Stomach (tissue), 9 donors: ENCODE data around the gene SUSD5. TPM values are rescaled to one million over a fixed set of nuclear protein-coding genes. Genes with fewer than 3 reads are reported as not detected.
"Not testable (repeated sequence)": the region's sequence is repeated elsewhere in the genome, so short reads cannot be mapped to it uniquely, and the experiment has no call there.

Source experiments
- DNase-seq, 2 donors: peaks; one replicate each; pipeline versions ENCODE4 v3.0.0 to v3.0.0-alpha.2; 2013 to 2019
- H3K27ac ChIP-seq, 5 donors: fragments of 200-600 bp in 4 of 5; sonication (generic) in 4 of 5; one replicate each; pipeline ENCODE4 v1.5.1; 2013 to 2019; ENCODE audit warnings: mild to moderate bottlenecking in 1 of 5, moderate library complexity in 1 of 5
- H3K27me3 ChIP-seq, 3 donors: fragments of 200-600 bp; sonication (generic); one replicate each; pipeline ENCODE4 v1.5.1; 2017 to 2019; ENCODE audit warnings: mixed run types in 1 of 3
- H3K36me3 ChIP-seq, 4 donors: fragments of 200-600 bp; sonication (generic); 1 replicate in 3 of 4; 2 replicates in 1 of 4; pipeline ENCODE4 v1.5.1; 2016 to 2019
- H3K4me1 ChIP-seq, 4 donors: fragments of 200-600 bp; sonication (generic); one replicate each; pipeline ENCODE4 v1.5.1; 2016 to 2019
- H3K4me3 ChIP-seq, 4 donors: fragments of 200-600 bp; sonication (generic) in 3 of 4; one replicate each; pipeline ENCODE4 v1.5.1; 2016 to 2019; ENCODE audit warnings: mild to moderate bottlenecking in 1 of 4
- H3K9me3 ChIP-seq, 4 donors: fragments of 200-600 bp; sonication (generic); one replicate each; pipeline ENCODE4 v1.5.1; 2016 to 2019
- EP300 ChIP-seq: sonication (generic); formaldehyde crosslinking; IDR thresholded peaks from one replicate; pipeline ENCODE4 v1.6.1; 2017; ENCODE audit warnings: antibody characterized with exemption
- POLR2A ChIP-seq, 4 donors: fragments of 450-650 bp; IDR thresholded peaks; one replicate each; pipeline ENCODE4 v1.6.1; 2016; ENCODE audit warnings: antibody characterized with exemption in 4 of 4, control low read depth in 2 of 4, mild to moderate bottlenecking in 1 of 4, moderate library complexity in 1 of 4
- POLR2AphosphoS5 ChIP-seq, 3 donors: sonication (generic); formaldehyde crosslinking; IDR thresholded peaks; one replicate each; pipeline ENCODE4 v1.6.1; 2016; ENCODE audit warnings: antibody characterized with exemption in 3 of 3
- WGBS, 5 donors: extraction: QIAGEN DNeasy Blood & Tissue Kit in 3 of 5; methylation state at CpG; one replicate each; pipeline versions ENCODE4 v1.1.5 to v1.1.7; 2013 to 2018; 5-methylcytosine and 5-hydroxymethylcytosine counted together
- intact Hi-C: fragments of 100-400 bp; cut with DNase I; formaldehyde crosslinking; loops from one replicate; pipeline ENCODE4 v1.15.1; 2023; ENCODE audit warnings: low total_unique reads
- polyA plus RNA-seq, 3 donors: library from polyadenylated mRNA; stranded (reverse); fragments of 200-250 nt; gene quantifications; one replicate each; pipeline ENCODE4 v1.2.3, GENCODE V29; 2013
- total RNA-seq, 5 donors: library from RNA; depleted of rRNA; stranded (reverse); fragments of >200 nt; gene quantifications; one replicate each; pipeline versions ENCODE4 v1.1.0 to v1.2.3, GENCODE V29; 2014 to 2016
- TF ChIP-seq, protein P1 (sequence below), 7 experiments: fragments of 450-650 bp in 4 of 7; fragments of 200-600 bp in 3 of 7; sonication (generic) in 3 of 7; IDR thresholded peaks; one replicate each; pipeline ENCODE4 v1.5.1; 2016 to 2019; ENCODE audit warnings: antibody characterized with exemption in 7 of 7, control low read depth in 2 of 7, mild to moderate bottlenecking in 1 of 7
- donor health status: healthy with polysubstance abuse.
- donor health status: Bipolar disorder and iron deficiency.
- donor health status: healthy.

SUSD5 gene
- total and polyA plus RNA-seq, 8 donors: 0.25 to 4.6 (median 0.58) TPM; not detected in 3

DNA sequence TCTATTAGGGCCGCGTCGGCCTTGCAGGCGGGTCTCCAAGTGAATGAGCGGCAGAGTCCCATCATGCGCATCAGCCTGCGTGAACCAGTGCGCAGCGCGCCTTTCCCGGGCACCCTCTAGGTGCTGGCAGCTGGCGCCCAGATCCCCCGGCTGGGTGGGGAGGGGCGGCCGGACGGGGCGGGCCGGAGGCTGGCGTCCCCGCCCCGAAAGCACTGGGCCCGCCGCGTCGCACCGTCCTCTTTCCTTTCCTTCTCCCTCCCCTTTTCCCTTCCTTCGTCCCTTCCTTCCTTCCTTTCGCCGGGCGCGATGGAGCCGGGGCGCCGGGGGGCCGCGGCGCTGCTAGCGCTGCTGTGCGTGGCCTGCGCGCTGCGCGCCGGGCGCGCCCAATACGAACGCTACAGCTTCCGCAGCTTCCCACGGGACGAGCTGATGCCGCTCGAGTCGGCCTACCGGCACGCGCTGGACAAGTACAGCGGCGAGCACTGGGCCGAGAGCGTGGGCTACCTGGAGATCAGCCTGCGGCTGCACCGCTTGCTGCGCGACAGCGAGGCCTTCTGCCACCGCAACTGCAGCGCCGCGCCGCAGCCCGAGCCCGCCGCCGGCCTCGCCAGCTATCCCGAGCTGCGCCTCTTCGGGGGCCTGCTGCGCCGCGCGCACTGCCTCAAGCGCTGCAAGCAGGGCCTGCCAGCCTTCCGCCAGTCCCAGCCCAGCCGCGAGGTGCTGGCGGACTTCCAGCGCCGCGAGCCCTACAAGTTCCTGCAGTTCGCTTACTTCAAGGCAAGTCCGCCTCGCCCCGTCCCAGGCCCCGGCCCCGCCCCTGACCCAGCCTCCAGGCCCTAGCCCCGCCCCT, 104.6 kb downstream of the SUSD5 start, which contains the start of gene CRTAP:
TSS of gene CRTAP (plus strand) at position 243 of the 850 bp plus-strand sequence. CDS start at position 307, 64 bp downstream.
- Histone ChIP-seq H3K27ac (peak within 1 kb of the TSS; percentile 93 to 99 (median 97)), H3K4me3 (peak within 1 kb of the TSS; percentile 67 to 78 (median 76)), H3K36me3 (peaks cover 0 to 18% (median 0%) of the 10 kb centered on the region in 4 donors), H3K4me1 (peaks cover 11 to 51% (median 32%) of the 10 kb centered on the region in 4 donors), H3K27me3 (no peaks in the 10 kb centered on the region), H3K9me3 (no peaks in the 10 kb centered on the region)
- WGBS, 5 donors: 0 to 1% (median 0%) methylated on average over 48 to 98 of the region's 98 CpGs
- intact Hi-C loops: no loop called here
- peak; percentile 98 for DNase-seq
- TF ChIP-seq EP300: no peak
- TF ChIP-seq POLR2AphosphoS5 (IDR thresholded peaks at IDR 0.05): peak; percentile 9 to 79 (median 64)
- TF ChIP-seq, protein P1, sequence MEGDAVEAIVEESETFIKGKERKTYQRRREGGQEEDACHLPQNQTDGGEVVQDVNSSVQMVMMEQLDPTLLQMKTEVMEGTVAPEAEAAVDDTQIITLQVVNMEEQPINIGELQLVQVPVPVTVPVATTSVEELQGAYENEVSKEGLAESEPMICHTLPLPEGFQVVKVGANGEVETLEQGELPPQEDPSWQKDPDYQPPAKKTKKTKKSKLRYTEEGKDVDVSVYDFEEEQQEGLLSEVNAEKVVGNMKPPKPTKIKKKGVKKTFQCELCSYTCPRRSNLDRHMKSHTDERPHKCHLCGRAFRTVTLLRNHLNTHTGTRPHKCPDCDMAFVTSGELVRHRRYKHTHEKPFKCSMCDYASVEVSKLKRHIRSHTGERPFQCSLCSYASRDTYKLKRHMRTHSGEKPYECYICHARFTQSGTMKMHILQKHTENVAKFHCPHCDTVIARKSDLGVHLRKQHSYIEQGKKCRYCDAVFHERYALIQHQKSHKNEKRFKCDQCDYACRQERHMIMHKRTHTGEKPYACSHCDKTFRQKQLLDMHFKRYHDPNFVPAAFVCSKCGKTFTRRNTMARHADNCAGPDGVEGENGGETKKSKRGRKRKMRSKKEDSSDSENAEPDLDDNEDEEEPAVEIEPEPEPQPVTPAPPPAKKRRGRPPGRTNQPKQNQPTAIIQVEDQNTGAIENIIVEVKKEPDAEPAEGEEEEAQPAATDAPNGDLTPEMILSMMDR (IDR thresholded peaks at IDR 0.05): no peak

DNA sequence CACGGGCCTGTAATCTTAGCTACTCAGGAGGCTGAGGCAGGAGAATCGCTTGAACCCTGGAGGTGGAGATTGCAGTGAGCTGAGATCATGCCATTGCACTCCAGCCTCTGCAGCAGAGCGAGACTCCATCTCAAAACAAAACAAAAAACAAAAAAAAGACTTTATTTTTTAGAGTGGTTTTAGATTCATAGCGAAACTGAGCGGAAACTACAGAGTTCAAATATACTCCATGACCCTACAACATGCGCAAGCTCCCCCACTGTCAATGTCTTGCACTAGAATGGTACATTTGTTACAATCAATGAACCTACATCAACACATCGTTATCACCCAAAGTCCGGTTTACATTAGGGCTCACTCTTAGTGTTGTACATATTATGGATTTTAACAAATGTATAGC, 107.0 kb downstream of the SUSD5 start:
- Histone ChIP-seq H3K27me3 (no peaks in the 10 kb centered on the region), H3K4me3 (no peak overlapping the region), H3K9me3 (no peaks in the 10 kb centered on the region), H3K4me1 (peaks cover 11 to 33% (median 22%) of the 10 kb centered on the region in 4 donors), H3K27ac (no peak overlapping the region), H3K36me3 (no peaks in the 10 kb centered on the region)
- 84 to 90% (median 88%) methylated on average over 8 of the region's 8 CpGs for WGBS, 5 donors
- DNase-seq: no peak
- intact Hi-C loops: no loop called here
- no peak for TF ChIP-seq POLR2A (IDR thresholded peaks at IDR 0.05)
- TF ChIP-seq, protein P1 (IDR thresholded peaks at IDR 0.05): no peak
- TF ChIP-seq EP300: no peak
- no peak for TF ChIP-seq POLR2AphosphoS5 (IDR thresholded peaks at IDR 0.05)

DNA sequence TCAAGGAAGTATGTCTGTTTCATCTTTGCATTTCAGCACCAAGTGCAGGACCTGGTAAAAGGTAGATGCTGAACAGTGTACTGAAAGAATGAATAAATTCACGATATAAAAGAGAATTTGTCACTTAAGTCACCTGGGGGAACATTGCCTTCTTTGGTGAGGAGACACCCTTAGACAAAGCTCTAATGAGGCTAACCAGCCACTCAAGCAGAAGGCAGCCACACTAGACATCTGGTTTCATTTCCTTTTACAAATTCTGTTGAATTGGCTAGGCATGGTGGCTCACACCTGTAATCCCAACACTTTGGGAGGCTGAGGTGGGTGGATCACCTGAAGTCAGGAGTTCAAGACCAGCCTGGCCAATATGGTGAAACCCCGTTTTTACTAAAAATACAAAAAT, 111.8 kb downstream of the SUSD5 start:
- H3K27me3 ChIP-seq, DNase-seq, H3K4me1 ChIP-seq, H3K4me3 ChIP-seq, H3K9me3 ChIP-seq, intact Hi-C loops, H3K36me3 ChIP-seq, H3K27ac ChIP-seq: not testable (repeated sequence)
- 88 to 93% (median 91%) methylated on average over 2 of the region's 2 CpGs for WGBS, 5 donors

DNA sequence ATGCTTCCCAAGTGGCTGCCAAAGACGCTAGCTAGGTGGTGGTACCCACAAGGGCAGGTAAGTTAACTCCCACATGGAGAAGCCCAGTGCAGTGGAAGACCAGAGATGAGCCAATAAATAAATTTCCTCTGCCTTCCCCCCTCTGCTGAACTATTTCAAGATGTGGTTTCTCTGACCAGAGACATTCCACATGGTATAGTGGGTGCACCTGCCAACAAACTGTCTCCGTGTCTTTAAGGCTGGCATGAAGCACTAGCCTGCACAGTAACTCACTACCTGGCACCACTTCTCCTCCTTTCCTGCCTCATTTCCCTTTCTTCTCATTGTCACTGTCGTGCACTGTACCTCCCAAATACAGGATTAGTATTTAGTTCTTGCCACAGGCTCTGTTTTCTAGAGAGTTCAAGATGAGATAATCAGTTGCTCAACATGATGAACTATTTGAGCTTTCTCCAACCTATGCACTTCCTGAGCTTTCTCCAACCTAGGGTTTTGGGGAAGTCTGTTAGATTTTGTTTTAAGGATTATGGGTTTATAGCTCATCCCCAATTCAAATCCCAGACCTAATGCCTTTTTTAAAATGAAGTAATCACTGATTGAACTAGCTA, 113.2 kb downstream of the SUSD5 start:
- no peak for TF ChIP-seq POLR2AphosphoS5 (IDR thresholded peaks at IDR 0.05)
- no peak for TF ChIP-seq EP300
- TF ChIP-seq POLR2A (IDR thresholded peaks at IDR 0.05): no peak
- TF ChIP-seq, protein P1 (IDR thresholded peaks at IDR 0.05): no peak
- H3K27me3 ChIP-seq: no peaks in the 10 kb centered on the region
- H3K4me1 ChIP-seq: no peaks in the 10 kb centered on the region
- H3K9me3 ChIP-seq: no peaks in the 10 kb centered on the region
- no peaks in the 10 kb centered on the region for H3K36me3 ChIP-seq
- no peak for DNase-seq
- 51 to 82% (median 67%) methylated on average over 3 of the region's 3 CpGs for WGBS, 5 donors
- no peak overlapping the region for H3K27ac ChIP-seq
- intact Hi-C loops: no loop called here
- H3K4me3 ChIP-seq: no peak overlapping the region
